ENCODE measurements around the gene VAT1L. TPM values are rescaled to one million over a fixed set of nuclear protein-coding genes. Genes with fewer than 3 reads are reported as not detected.

Gene VAT1L
- total and polyA plus RNA-seq, 3 experiments from 2014 or later, result not detected

- Mint-ChIP-seq H3K4me1 (no peaks in the 10 kb centered on the region), H3K36me3 (no peaks in the 10 kb centered on the region), H3K27ac (no peak overlapping the region), H3K27me3 (peaks cover 3 to 4% of the 10 kb centered on the region in 2 donors), H3K9me3 (no peaks in the 10 kb centered on the region), H3K4me3 (no peak overlapping the region)
- no peak for DNase-seq
- ChIA-PET CTCF (no interaction called here), POLR2A (no interaction called here)
- no peak overlapping the region for H3K4me3 ChIP-seq (ENCODE audit: low read length)
- no peaks in the 10 kb centered on the region for H3K9me3 ChIP-seq (ENCODE audit: low read length)
- H3K27me3 ChIP-seq (ENCODE audit: insufficient read depth, low read length, poor library complexity, severe bottlenecking), result no peaks in the 10 kb centered on the region
- H3K36me3 ChIP-seq (ENCODE audit: insufficient read depth, low read length), result no peaks in the 10 kb centered on the region
- no peaks in the 10 kb centered on the region for H3K4me1 ChIP-seq (ENCODE audit: insufficient read depth, low read length)
- no peak overlapping the region for H3K27ac ChIP-seq (ENCODE audit: low read depth, low read length)
These were observed 17.0 kb downstream of the VAT1L start for GRCh38 chr16:77805398-77805797.

DNA sequence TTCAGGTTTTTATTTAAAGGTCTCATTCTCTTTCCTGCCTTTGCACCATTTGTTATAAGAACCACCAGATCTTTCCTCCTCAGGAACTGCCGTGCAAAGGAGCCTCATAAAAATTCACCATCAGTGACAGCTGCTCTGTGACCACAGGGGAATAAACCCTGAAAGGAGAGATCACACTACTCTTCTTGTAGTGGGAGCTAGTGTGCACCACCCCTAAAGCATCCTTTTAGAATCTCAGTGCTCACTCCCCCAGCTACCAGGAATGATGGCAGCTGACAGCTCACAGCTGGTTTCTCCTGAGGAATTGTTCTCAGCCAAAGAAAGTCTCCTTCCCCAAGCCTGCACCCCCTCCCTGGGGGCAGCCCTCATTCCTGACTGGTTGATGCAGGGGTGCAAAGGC lies 18.7 kb downstream of the VAT1L start:
- POLR2A ChIA-PET, result no interaction called here
- DNase-seq, result no peak
- no peaks in the 10 kb centered on the region for H3K9me3 Mint-ChIP-seq
- Histone ChIP-seq H3K27me3 (ENCODE audit: insufficient read depth, low read length, poor library complexity, severe bottlenecking) (no peaks in the 10 kb centered on the region), H3K9me3 (ENCODE audit: low read length) (no peaks in the 10 kb centered on the region), H3K4me1 (ENCODE audit: insufficient read depth, low read length) (no peaks in the 10 kb centered on the region), H3K4me3 (ENCODE audit: low read length) (no peak overlapping the region), H3K36me3 (ENCODE audit: insufficient read depth, low read length) (no peaks in the 10 kb centered on the region), H3K27ac (ENCODE audit: low read depth, low read length) (no peak overlapping the region)
- H3K4me3 Mint-ChIP-seq, result no peak overlapping the region
- H3K36me3 Mint-ChIP-seq, result no peaks in the 10 kb centered on the region
- H3K27me3 Mint-ChIP-seq, result peaks cover 2 to 8% of the 10 kb centered on the region in 2 donors
- no peaks in the 10 kb centered on the region for H3K4me1 Mint-ChIP-seq
- H3K27ac Mint-ChIP-seq, result no peak overlapping the region
- CTCF ChIA-PET, result no interaction called here

GRCh38 chr16:77812856-77813500 lies 24.6 kb downstream of the VAT1L start:
- ChIA-PET CTCF (no interaction called here), POLR2A (no interaction called here)
- no peaks in the 10 kb centered on the region for H3K36me3 ChIP-seq (ENCODE audit: insufficient read depth, low read length)
- Mint-ChIP-seq H3K36me3 (no peaks in the 10 kb centered on the region), H3K27ac (no peak overlapping the region), H3K4me1 (no peaks in the 10 kb centered on the region), H3K27me3 (peaks cover 2 to 14% of the 10 kb centered on the region in 2 donors), H3K9me3 (no peaks in the 10 kb centered on the region), H3K4me3 (no peak overlapping the region)
- no peaks in the 10 kb centered on the region for H3K9me3 ChIP-seq (ENCODE audit: low read length)
- no peak overlapping the region for H3K27ac ChIP-seq (ENCODE audit: low read depth, low read length)
- no peak for DNase-seq
- H3K4me3 ChIP-seq (ENCODE audit: low read length), result no peak overlapping the region
- H3K27me3 ChIP-seq (ENCODE audit: insufficient read depth, low read length, poor library complexity, severe bottlenecking), result no peaks in the 10 kb centered on the region
- H3K4me1 ChIP-seq (ENCODE audit: insufficient read depth, low read length), result no peaks in the 10 kb centered on the region

DNA sequence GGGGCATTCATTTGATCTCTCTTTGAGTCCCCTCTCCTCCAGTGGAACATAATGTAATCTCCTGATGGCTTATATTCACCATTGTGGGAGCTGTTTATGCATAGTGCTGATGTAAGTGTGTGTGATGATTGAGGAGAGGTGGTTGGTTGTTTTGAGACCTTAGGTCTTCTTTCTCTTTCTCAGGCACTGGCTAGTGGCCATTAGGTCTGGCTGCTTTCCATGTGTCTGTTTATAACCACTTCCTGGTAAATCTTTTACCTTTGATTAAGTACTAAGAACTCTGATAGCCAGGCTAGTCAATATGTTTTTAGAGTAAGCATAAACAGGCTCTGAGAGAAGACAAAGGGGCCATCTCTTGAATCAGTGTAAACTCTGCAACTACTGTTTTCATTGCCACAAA lies 27.9 kb downstream of the VAT1L start:
- H3K27me3 ChIP-seq (ENCODE audit: insufficient read depth, low read length, poor library complexity, severe bottlenecking), result no peaks in the 10 kb centered on the region
- Mint-ChIP-seq H3K4me3 (no peak overlapping the region), H3K4me1 (no peaks in the 10 kb centered on the region), H3K9me3 (no peaks in the 10 kb centered on the region), H3K27me3 (peaks cover 8 to 18% of the 10 kb centered on the region in 2 donors), H3K27ac (no peak overlapping the region), H3K36me3 (no peaks in the 10 kb centered on the region)
- POLR2A ChIA-PET, result no interaction called here
- H3K4me1 ChIP-seq (ENCODE audit: insufficient read depth, low read length), result no peaks in the 10 kb centered on the region
- no peak for DNase-seq
- H3K4me3 ChIP-seq (ENCODE audit: low read length), result no peak overlapping the region
- H3K9me3 ChIP-seq (ENCODE audit: low read length), result no peaks in the 10 kb centered on the region
- CTCF ChIA-PET, result no interaction called here
- no peak overlapping the region for H3K27ac ChIP-seq (ENCODE audit: low read depth, low read length)
- no peaks in the 10 kb centered on the region for H3K36me3 ChIP-seq (ENCODE audit: insufficient read depth, low read length)

DNA sequence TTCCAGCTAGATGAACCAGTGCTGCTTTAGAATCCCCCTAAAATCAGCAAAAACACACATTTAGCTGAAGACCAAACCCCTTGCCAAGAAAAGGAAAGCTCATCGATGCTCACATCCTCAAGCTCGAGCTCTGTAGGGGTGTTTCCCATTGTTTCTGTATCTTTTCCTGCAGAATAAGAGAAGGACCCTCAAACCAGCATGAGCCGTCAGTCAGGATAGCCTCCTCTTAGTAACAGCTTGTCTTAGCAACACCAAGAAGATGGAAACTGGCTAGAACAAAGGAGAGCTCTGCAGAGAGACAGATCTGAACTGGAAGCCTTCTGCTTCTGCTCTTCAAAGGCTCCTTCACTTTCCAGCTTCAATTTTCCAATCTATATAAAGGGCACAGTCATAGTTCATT lies 32.0 kb downstream of the VAT1L start:
- H3K27ac ChIP-seq (ENCODE audit: low read depth, low read length), result no peak overlapping the region
- H3K4me3 Mint-ChIP-seq, result no peak overlapping the region
- H3K9me3 ChIP-seq (ENCODE audit: low read length), result no peaks in the 10 kb centered on the region
- H3K4me3 ChIP-seq (ENCODE audit: low read length), result no peak overlapping the region
- no peaks in the 10 kb centered on the region for H3K4me1 Mint-ChIP-seq
- POLR2A ChIA-PET, result no interaction called here
- H3K4me1 ChIP-seq (ENCODE audit: insufficient read depth, low read length), result no peaks in the 10 kb centered on the region
- no peak for DNase-seq
- peaks cover 11 to 24% of the 10 kb centered on the region in 2 donors for H3K27me3 Mint-ChIP-seq
- H3K36me3 Mint-ChIP-seq, result no peaks in the 10 kb centered on the region
- no peaks in the 10 kb centered on the region for H3K36me3 ChIP-seq (ENCODE audit: insufficient read depth, low read length)
- peaks cover 0 to 2% (median 0%) of the 10 kb centered on the region in 5 donors for H3K9me3 Mint-ChIP-seq
- no peaks in the 10 kb centered on the region for H3K27me3 ChIP-seq (ENCODE audit: insufficient read depth, low read length, poor library complexity, severe bottlenecking)
- H3K27ac Mint-ChIP-seq, result no peak overlapping the region
- CTCF ChIA-PET, result no interaction called here

GRCh38 chr16:77822661-77823060 lies 34.3 kb downstream of the VAT1L start:
- Histone ChIP-seq H3K36me3 (ENCODE audit: insufficient read depth, low read length) (no peaks in the 10 kb centered on the region), H3K27ac (ENCODE audit: low read depth, low read length) (no peak overlapping the region), H3K27me3 (ENCODE audit: insufficient read depth, low read length, poor library complexity, severe bottlenecking) (no peaks in the 10 kb centered on the region), H3K4me1 (ENCODE audit: insufficient read depth, low read length) (no peaks in the 10 kb centered on the region), H3K9me3 (ENCODE audit: low read length) (no peaks in the 10 kb centered on the region), H3K4me3 (ENCODE audit: low read length) (no peak overlapping the region)
- Mint-ChIP-seq H3K4me3 (no peak overlapping the region), H3K27me3 (peaks cover 11 to 24% of the 10 kb centered on the region in 2 donors), H3K36me3 (no peaks in the 10 kb centered on the region), H3K4me1 (no peaks in the 10 kb centered on the region), H3K9me3 (peaks cover 0 to 2% (median 0%) of the 10 kb centered on the region in 5 donors), H3K27ac (no peak overlapping the region)
- DNase-seq, result no peak
- ChIA-PET POLR2A (no interaction called here), CTCF (no interaction called here)

DNA sequence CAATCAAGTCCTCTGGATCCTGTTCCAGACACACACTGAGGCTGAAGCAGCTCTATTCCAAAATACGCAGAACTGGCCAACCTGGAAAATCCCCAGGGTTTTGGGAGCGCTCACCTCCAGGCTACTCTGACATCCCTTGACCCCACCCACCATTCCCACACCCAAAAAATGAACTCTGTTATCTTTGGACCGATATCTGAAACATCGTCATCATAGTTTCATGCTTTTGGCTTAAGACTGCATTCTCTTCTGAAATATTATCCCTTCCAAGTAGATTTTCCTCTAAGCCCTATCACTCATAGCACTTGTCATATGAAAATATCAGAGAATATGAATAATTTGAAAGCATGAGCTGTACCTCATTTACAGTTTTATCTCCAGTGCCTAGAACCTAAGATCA lies 34.7 kb downstream of the VAT1L start:
- Histone ChIP-seq H3K4me3 (ENCODE audit: low read length) (no peak overlapping the region), H3K27me3 (ENCODE audit: insufficient read depth, low read length, poor library complexity, severe bottlenecking) (no peaks in the 10 kb centered on the region), H3K4me1 (ENCODE audit: insufficient read depth, low read length) (no peaks in the 10 kb centered on the region), H3K9me3 (ENCODE audit: low read length) (no peaks in the 10 kb centered on the region), H3K27ac (ENCODE audit: low read depth, low read length) (no peak overlapping the region), H3K36me3 (ENCODE audit: insufficient read depth, low read length) (no peaks in the 10 kb centered on the region)
- no peak overlapping the region for H3K27ac Mint-ChIP-seq
- H3K9me3 Mint-ChIP-seq, result peaks cover 0 to 2% (median 0%) of the 10 kb centered on the region in 5 donors
- ChIA-PET POLR2A (no interaction called here), CTCF (no interaction called here)
- H3K4me1 Mint-ChIP-seq, result no peaks in the 10 kb centered on the region
- peaks cover 11 to 24% of the 10 kb centered on the region in 2 donors for H3K27me3 Mint-ChIP-seq
- no peak overlapping the region for H3K4me3 Mint-ChIP-seq
- H3K36me3 Mint-ChIP-seq, result no peaks in the 10 kb centered on the region
- no peak for DNase-seq

DNA sequence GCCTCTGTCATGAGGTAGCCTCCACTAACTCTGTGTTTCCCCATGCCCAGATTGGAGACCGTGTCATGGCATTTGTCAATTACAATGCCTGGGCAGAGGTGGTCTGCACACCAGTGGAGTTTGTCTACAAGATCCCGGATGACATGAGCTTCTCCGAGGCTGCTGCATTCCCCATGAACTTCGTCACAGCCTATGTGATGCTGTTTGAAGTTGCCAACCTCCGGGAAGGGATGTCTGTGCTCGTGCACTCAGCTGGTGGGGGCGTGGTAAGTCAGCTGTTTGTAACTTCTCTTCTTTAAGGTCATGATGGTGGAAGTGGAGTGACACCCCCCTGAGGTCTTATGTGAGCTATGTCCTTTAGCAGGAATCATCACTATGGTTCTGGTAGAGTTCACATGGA lies 36.8 kb downstream of the VAT1L start:
- Histone ChIP-seq H3K4me3 (ENCODE audit: low read length) (no peak overlapping the region), H3K27me3 (ENCODE audit: insufficient read depth, low read length, poor library complexity, severe bottlenecking) (no peaks in the 10 kb centered on the region), H3K9me3 (ENCODE audit: low read length) (no peaks in the 10 kb centered on the region), H3K27ac (ENCODE audit: low read depth, low read length) (no peak overlapping the region), H3K36me3 (ENCODE audit: insufficient read depth, low read length) (no peaks in the 10 kb centered on the region), H3K4me1 (ENCODE audit: insufficient read depth, low read length) (no peaks in the 10 kb centered on the region)
- ChIA-PET POLR2A (no interaction called here), CTCF (no interaction called here)
- Mint-ChIP-seq H3K27ac (peak overlapping the region in 1 of 8 donors; percentile 43), H3K36me3 (no peaks in the 10 kb centered on the region), H3K9me3 (peaks cover 0 to 2% (median 0%) of the 10 kb centered on the region in 5 donors), H3K4me3 (no peak overlapping the region), H3K27me3 (peaks cover 11 to 19% of the 10 kb centered on the region in 2 donors), H3K4me1 (no peaks in the 10 kb centered on the region)
- DNase-seq, result no peak

DNA sequence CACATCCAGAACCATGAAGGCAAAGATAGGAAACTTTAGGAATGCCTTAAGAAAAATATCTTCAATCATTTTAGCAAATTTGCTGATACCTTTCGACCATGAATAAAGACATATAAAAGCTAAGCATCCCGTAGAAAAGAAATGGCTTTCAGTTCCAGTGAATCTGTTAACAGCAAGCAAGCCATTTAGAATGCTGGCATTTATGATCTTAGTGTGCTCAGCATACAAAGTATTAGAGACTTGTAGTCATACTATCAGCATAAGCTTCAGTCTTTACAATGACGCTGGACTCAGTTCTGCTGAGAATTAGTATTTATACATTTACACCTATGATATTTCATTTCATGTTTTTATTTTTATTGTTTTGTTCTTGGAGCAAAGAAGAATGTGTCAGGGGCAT lies 38.7 kb downstream of the VAT1L start:
- ChIA-PET CTCF (no interaction called here), POLR2A (no interaction called here)
- Mint-ChIP-seq H3K4me1 (no peaks in the 10 kb centered on the region), H3K9me3 (peaks cover 0 to 2% (median 0%) of the 10 kb centered on the region in 5 donors), H3K36me3 (no peaks in the 10 kb centered on the region), H3K4me3 (no peak overlapping the region), H3K27me3 (peaks cover 5 to 12% of the 10 kb centered on the region in 2 donors), H3K27ac (no peak overlapping the region)
- Histone ChIP-seq H3K9me3 (ENCODE audit: low read length) (no peaks in the 10 kb centered on the region), H3K27ac (ENCODE audit: low read depth, low read length) (no peak overlapping the region), H3K4me3 (ENCODE audit: low read length) (no peak overlapping the region), H3K27me3 (ENCODE audit: insufficient read depth, low read length, poor library complexity, severe bottlenecking) (no peaks in the 10 kb centered on the region), H3K4me1 (ENCODE audit: insufficient read depth, low read length) (no peaks in the 10 kb centered on the region), H3K36me3 (ENCODE audit: insufficient read depth, low read length) (no peaks in the 10 kb centered on the region)
- DNase-seq, result no peak
